Esophagus muscularis mucosa (tissue), 4 donors: ENCODE measurements around the gene CNGA3.

Experiments used
- CTCF ChIP-seq, 3 experiments: fragments of 200-600 bp in 2 of 3; fragments of 450-650 bp in 1 of 3; sonication (generic) in 2 of 3; IDR thresholded peaks; one replicate each; pipeline ENCODE4 v1.5.1; 2017 to 2019; ENCODE audit warnings: antibody characterized with exemption in 3 of 3, mild to moderate bottlenecking in 2 of 3, moderate library complexity in 1 of 3
- EP300 ChIP-seq: sonication (generic); formaldehyde crosslinking; IDR thresholded peaks from one replicate; pipeline ENCODE4 v1.6.1; 2017; ENCODE audit warnings: antibody characterized with exemption
- POLR2A ChIP-seq: fragments of 450-650 bp; IDR thresholded peaks from one replicate; pipeline ENCODE4 v1.6.1; 2017; ENCODE audit warnings: antibody characterized with exemption, moderate library complexity, mild to moderate bottlenecking, low read depth

- TF ChIP-seq POLR2A (no peak), CTCF (IDR thresholded peaks at IDR 0.05) (no peak), EP300 (no peak)
These were observed 36.9 kb downstream of the CNGA3 start for GRCh38 chr2:98383166-98383565.
